Vagina (tissue), 2 donors: Measurements from ENCODE around the gene GPR31.

Source experiments
- CTCF ChIP-seq, 3 experiments: fragments of 450-650 bp in 2 of 3; fragments of 200-600 bp in 1 of 3; sonication (generic) in 1 of 3; IDR thresholded peaks; one replicate each; pipeline ENCODE4 v1.5.1; 2017 to 2019; ENCODE audit warnings: antibody characterized with exemption in 3 of 3, mild to moderate bottlenecking in 2 of 3, moderate library complexity in 2 of 3
- POLR2A ChIP-seq, 2 donors: fragments of 450-650 bp; IDR thresholded peaks; one replicate each; pipeline ENCODE4 v1.6.1; 2017; ENCODE audit warnings: antibody characterized with exemption in 2 of 2, mild to moderate bottlenecking in 2 of 2, moderate library complexity in 2 of 2

GRCh38 chr6:167207527-167207926, 49.7 kb upstream of the GPR31 start:
- TF ChIP-seq CTCF (IDR thresholded peaks at IDR 0.05) (no peak), POLR2A (IDR thresholded peaks at IDR 0.05) (no peak)
